CD4-positive, alpha-beta memory T cell (primary cell): ENCODE data around the gene RNF133. TPM values are rescaled to one million over a fixed set of nuclear protein-coding genes. Genes with fewer than 3 reads are reported as not detected.

Experiments used
- CTCF ChIA-PET: fragments of 350-600 bp; sonication (Branson Sonifier 250); formaldehyde crosslinking; loops from one replicate; lab custom pipeline; 2021; ENCODE audit warnings: inconsistent platforms; ENCODE audit not compliant: partially characterized antibody; lab: Charles Lee
- POLR2A ChIA-PET: fragments of 350-600 bp; sonication (Branson Sonifier 250); formaldehyde crosslinking; loops from one replicate; lab custom pipeline; 2021; ENCODE audit not compliant: partially characterized antibody; lab: Charles Lee
- DNase-seq, 5 donors: peaks; one replicate each; pipeline versions ENCODE4 v3.0.0 to v3.0.0-alpha.2; 2020 to 2022; ENCODE audit warnings: mixed read lengths in 1 of 5
- H3K27ac ChIP-seq: one replicate; pipeline ENCODE4 v1.7.0; 2013; ENCODE audit warnings: low read depth, low read length
- H3K27me3 ChIP-seq: 2 replicates; pipeline ENCODE4 v1.7.0; 2013; ENCODE audit warnings: mild to moderate bottlenecking, low read length, moderate library complexity; ENCODE audit not compliant: insufficient read depth
- H3K36me3 ChIP-seq: 2 replicates; pipeline ENCODE4 v1.7.0; 2013; ENCODE audit warnings: mild to moderate bottlenecking, low read length, moderate library complexity; ENCODE audit not compliant: insufficient read depth
- H3K4me1 ChIP-seq: 2 replicates; pipeline ENCODE4 v1.7.0; 2013; ENCODE audit warnings: mild to moderate bottlenecking, low read length, moderate library complexity; ENCODE audit not compliant: insufficient read depth
- H3K4me3 ChIP-seq, 2 donors: one replicate each; pipeline ENCODE4 v1.7.0; 2013; ENCODE audit warnings: low read length in 2 of 2, mild to moderate bottlenecking in 1 of 2
- H3K9me3 ChIP-seq, 2 donors: one replicate each; pipeline ENCODE4 v1.7.0; 2013; ENCODE audit warnings: low read length in 2 of 2, control low read depth in 1 of 2; ENCODE audit not compliant: control insufficient read depth in 1 of 2
- H3K27ac Mint-ChIP-seq, 7 donors: one replicate each; pipeline ENCODE4 v1.8.0; 2020 to 2021; ENCODE audit warnings: mixed read lengths in 7 of 7, mild to moderate bottlenecking in 6 of 7, inconsistent platforms in 3 of 7, moderate library complexity in 3 of 7
- H3K27me3 Mint-ChIP-seq, 2 donors: one replicate each; pipeline ENCODE4 v1.8.0; 2020 to 2021; ENCODE audit warnings: mixed read lengths in 2 of 2
- H3K36me3 Mint-ChIP-seq, 2 donors: one replicate each; pipeline ENCODE4 v1.8.0; 2020 to 2021; ENCODE audit warnings: mixed read lengths in 2 of 2, inconsistent platforms in 1 of 2, mild to moderate bottlenecking in 1 of 2
- H3K4me1 Mint-ChIP-seq, 4 donors: one replicate each; pipeline ENCODE4 v1.8.0; 2020 to 2021; ENCODE audit warnings: mixed read lengths in 4 of 4, mild to moderate bottlenecking in 1 of 4
- H3K4me3 Mint-ChIP-seq, 8 donors: one replicate each; pipeline ENCODE4 v1.8.0; 2020 to 2021; ENCODE audit warnings: mixed read lengths in 8 of 8, mild to moderate bottlenecking in 7 of 8, moderate library complexity in 6 of 8, inconsistent platforms in 3 of 8
- H3K9me3 Mint-ChIP-seq, 8 donors: one replicate each; pipeline ENCODE4 v1.8.0; 2020 to 2021; ENCODE audit warnings: mixed read lengths in 8 of 8, mild to moderate bottlenecking in 5 of 8, inconsistent platforms in 3 of 8, moderate library complexity in 1 of 8
- intact Hi-C: fragments of 100-400 bp; cut with micrococcal nuclease; formaldehyde crosslinking; loops from one replicate; pipeline ENCODE4 v1.15.1; 2023
- polyA plus RNA-seq, 2 donors: library from polyadenylated mRNA; unstranded; fragments of 300-500 nt; fragmentation: Illumina TruSeq; gene quantifications; one replicate each; pipeline ENCODE4 v1.2.3, GENCODE V29; 2021
- total RNA-seq, 2 experiments: library from RNA; stranded (reverse); gene quantifications; one replicate each; pipeline ENCODE4 v1.2.3, GENCODE V29; 2021

RNF133 gene
- total and polyA plus RNA-seq, 4 experiments from 2014 or later: not detected

DNA sequence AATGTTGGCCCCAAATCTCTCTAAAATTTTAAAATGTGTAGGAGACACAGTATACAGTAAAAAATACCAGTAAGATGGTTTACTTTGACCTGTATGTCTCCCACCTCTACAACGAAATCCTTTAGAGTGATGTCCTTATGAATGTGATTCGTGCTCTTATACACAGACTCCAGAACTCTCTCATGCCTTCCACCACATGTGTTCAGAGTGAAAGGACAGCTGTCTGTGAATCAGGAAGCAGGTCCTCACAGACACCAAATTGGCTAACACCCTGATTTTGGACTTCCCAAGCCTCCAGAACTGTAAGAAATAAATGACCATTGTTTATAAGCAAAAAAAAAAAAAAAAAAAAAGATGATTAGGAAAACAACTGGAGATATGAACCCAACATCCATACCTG, 35.2 kb downstream of the RNF133 start:
- no peaks in the 10 kb centered on the region for H3K27me3 ChIP-seq
- H3K27ac ChIP-seq: no peak overlapping the region
- Mint-ChIP-seq H3K27me3 (no peaks in the 10 kb centered on the region), H3K9me3 (peaks cover 0 to 14% (median 4%) of the 10 kb centered on the region in 8 donors), H3K4me3 (no peak overlapping the region), H3K4me1 (no peaks in the 10 kb centered on the region), H3K36me3 (no peaks in the 10 kb centered on the region), H3K27ac (no peak overlapping the region)
- ChIA-PET POLR2A (no interaction called here), CTCF (no interaction called here)
- H3K36me3 ChIP-seq: no peaks in the 10 kb centered on the region
- intact Hi-C loops: no loop called here
- H3K9me3 ChIP-seq: no peaks in the 10 kb centered on the region
- no peak for DNase-seq
- no peak overlapping the region for H3K4me3 ChIP-seq
- H3K4me1 ChIP-seq: no peaks in the 10 kb centered on the region

DNA sequence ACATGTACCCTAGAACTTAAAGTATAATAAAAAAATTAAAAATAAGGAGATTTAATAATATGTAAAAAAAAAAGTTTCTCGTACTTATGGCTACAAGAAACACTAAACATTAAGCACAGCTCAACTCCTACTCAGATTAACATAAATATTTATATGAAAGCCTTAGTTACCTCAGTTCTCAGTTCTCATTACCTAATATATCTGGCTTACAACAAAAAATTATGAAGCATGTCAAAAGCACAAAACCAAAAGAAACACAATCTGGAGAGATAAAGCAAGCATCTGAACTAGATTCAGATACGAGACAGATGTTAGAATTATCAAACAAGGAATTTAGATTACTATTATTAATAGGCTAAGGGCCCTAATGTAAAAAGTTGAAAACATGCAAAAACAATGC, 40.1 kb downstream of the RNF133 start:
- Histone ChIP-seq H3K36me3 (no peaks in the 10 kb centered on the region), H3K27me3 (no peaks in the 10 kb centered on the region), H3K9me3 (no peaks in the 10 kb centered on the region), H3K4me1 (no peaks in the 10 kb centered on the region), H3K4me3 (no peak overlapping the region), H3K27ac (no peak overlapping the region)
- Mint-ChIP-seq H3K4me1 (no peaks in the 10 kb centered on the region), H3K27me3 (no peaks in the 10 kb centered on the region), H3K36me3 (no peaks in the 10 kb centered on the region), H3K27ac (no peak overlapping the region), H3K4me3 (no peak overlapping the region), H3K9me3 (peaks cover 0 to 9% (median 2%) of the 10 kb centered on the region in 8 donors)
- CTCF ChIA-PET: no interaction called here
- POLR2A ChIA-PET: no interaction called here
- DNase-seq: no peak
- intact Hi-C loops: no loop called here

DNA sequence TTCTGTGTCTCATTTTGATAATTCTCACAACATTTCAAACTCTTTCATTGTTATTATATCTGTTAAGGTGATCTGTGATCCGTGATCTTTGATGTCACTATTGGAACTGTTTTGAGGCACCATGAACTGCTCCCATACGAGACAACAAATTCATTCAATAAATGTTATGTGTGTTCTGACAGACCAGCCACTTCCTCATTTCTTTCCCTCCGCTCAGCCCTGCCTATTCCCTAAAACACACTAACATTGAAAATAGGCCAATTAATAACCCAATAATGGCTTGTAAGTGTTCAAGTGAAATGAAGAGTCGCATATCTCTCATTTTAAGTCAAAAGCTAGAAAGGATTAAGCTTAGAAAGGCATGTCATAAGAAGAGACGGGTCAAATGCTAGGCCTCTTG, 45.2 kb downstream of the RNF133 start:
- H3K36me3 ChIP-seq: no peaks in the 10 kb centered on the region
- Mint-ChIP-seq H3K36me3 (no peaks in the 10 kb centered on the region), H3K4me1 (no peaks in the 10 kb centered on the region), H3K4me3 (no peak overlapping the region), H3K27ac (no peak overlapping the region), H3K27me3 (no peaks in the 10 kb centered on the region), H3K9me3 (peaks cover 0 to 7% (median 4%) of the 10 kb centered on the region in 8 donors)
- DNase-seq: no peak
- H3K27me3 ChIP-seq: no peaks in the 10 kb centered on the region
- H3K4me3 ChIP-seq: no peak overlapping the region
- intact Hi-C loops: no loop called here
- H3K4me1 ChIP-seq: no peaks in the 10 kb centered on the region
- ChIA-PET POLR2A (no interaction called here), CTCF (no interaction called here)
- no peaks in the 10 kb centered on the region for H3K9me3 ChIP-seq
- H3K27ac ChIP-seq: no peak overlapping the region

DNA sequence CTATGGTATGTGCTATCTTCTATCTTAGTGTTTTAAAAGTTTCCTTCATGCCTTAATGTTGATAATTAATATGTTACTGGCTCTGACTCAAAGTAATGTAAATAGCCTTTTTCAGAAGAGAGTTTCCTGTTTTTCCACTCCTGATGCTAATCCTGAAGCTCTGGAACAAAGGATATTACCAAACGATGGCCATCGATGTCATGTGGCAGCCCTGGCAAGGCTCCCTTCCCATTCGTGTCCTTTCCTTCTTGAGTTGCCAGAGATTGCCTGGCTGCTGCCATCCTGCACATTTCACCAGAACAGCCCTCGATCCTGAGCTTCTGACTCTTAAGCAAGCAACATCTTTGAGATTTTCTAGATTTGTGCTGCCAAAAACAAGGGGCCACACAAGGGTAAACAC, 46.0 kb downstream of the RNF133 start:
- ChIA-PET POLR2A (no interaction called here), CTCF (no interaction called here)
- no peaks in the 10 kb centered on the region for H3K27me3 Mint-ChIP-seq
- no peaks in the 10 kb centered on the region for H3K27me3 ChIP-seq
- H3K36me3 ChIP-seq: no peaks in the 10 kb centered on the region
- intact Hi-C loops: no loop called here
- peaks cover 0 to 7% (median 4%) of the 10 kb centered on the region in 8 donors for H3K9me3 Mint-ChIP-seq
- H3K4me3 ChIP-seq: no peak overlapping the region
- DNase-seq: no peak
- H3K4me1 Mint-ChIP-seq: no peaks in the 10 kb centered on the region
- no peaks in the 10 kb centered on the region for H3K9me3 ChIP-seq
- no peak overlapping the region for H3K27ac Mint-ChIP-seq
- H3K4me3 Mint-ChIP-seq: no peak overlapping the region
- no peaks in the 10 kb centered on the region for H3K4me1 ChIP-seq
- no peak overlapping the region for H3K27ac ChIP-seq
- no peaks in the 10 kb centered on the region for H3K36me3 Mint-ChIP-seq

DNA sequence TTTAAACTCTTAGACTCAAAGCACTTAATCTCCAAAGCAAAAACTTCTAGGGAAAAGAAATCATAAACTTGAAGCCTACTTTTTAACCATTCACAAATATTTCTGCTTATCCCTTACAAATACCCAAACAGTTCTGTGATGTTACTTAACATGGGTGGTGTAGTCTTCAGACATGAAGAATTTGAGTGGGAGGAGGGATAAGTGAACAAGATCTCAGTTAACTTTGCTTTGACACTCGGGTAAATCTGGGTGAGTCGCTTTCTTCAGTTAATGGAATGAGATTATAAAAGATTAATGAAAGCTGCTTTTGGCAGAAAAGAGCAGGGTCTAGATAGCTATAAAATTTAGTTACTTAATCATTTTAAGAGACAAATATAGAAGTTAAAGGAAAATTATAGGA, 47.5 kb downstream of the RNF133 start:
- H3K4me1 ChIP-seq: no peaks in the 10 kb centered on the region
- Mint-ChIP-seq H3K36me3 (no peaks in the 10 kb centered on the region), H3K4me1 (no peaks in the 10 kb centered on the region), H3K9me3 (peaks cover 0 to 6% (median 4%) of the 10 kb centered on the region in 8 donors), H3K27me3 (no peaks in the 10 kb centered on the region), H3K27ac (no peak overlapping the region), H3K4me3 (no peak overlapping the region)
- no peaks in the 10 kb centered on the region for H3K9me3 ChIP-seq
- H3K36me3 ChIP-seq: no peaks in the 10 kb centered on the region
- no peak overlapping the region for H3K27ac ChIP-seq
- ChIA-PET POLR2A (no interaction called here), CTCF (no interaction called here)
- H3K27me3 ChIP-seq: no peaks in the 10 kb centered on the region
- H3K4me3 ChIP-seq: no peak overlapping the region
- intact Hi-C loops: no loop called here
- no peak for DNase-seq

Other genes with a start within 250 kb of the RNF133 start
- gene RNF148, start 3.8 kb upstream of the RNF133 start, total RNA-seq: not detected
- gene RNF148, start 3.8 kb upstream of the RNF133 start, polyA plus RNA-seq: not detected
- gene CADPS2, start 187.3 kb upstream of the RNF133 start, total RNA-seq: not detected
- gene CADPS2, start 187.3 kb upstream of the RNF133 start, polyA plus RNA-seq: not detected